Panc1 (cell line): ENCODE results near the gene TFE3. TPM values are rescaled to one million over a fixed set of nuclear protein-coding genes. Genes with fewer than 3 reads are reported as not detected.

Source experiments
- ATAC-seq: fragments of 200-7000 bp; cut with Tn5 transposase; 2 replicates; pipeline ENCODE4 v1.9.1; 2020; ENCODE audit warnings: mild to moderate bottlenecking, moderate library complexity
- BruUV-seq: library from RNA; stranded (reverse); fragments of 400-500 nt; replicated peaks from 2 replicates; lab custom pipeline; 2021; lab: Mats Ljungman, UMichigan
- CTCF ChIA-PET: fragments of 300-600 bp; sonication (Branson Sonifier 250); formaldehyde crosslinking; loops from one replicate; lab custom pipeline; 2022; ENCODE audit warnings: antibody characterized with exemption; lab: Charles Lee
- POLR2A ChIA-PET: fragments of 300-600 bp; sonication (Branson Sonifier 250); formaldehyde crosslinking; loops from one replicate; lab custom pipeline; 2022; ENCODE audit warnings: antibody characterized with exemption; lab: Charles Lee
- DNase-seq: peaks from one replicate; pipeline ENCODE4 v3.0.0-alpha.2; 2010; ENCODE audit warnings: low read depth, low spot score
- H3K27ac ChIP-seq: 2 replicates; pipeline ENCODE4 v1.5.1; 2011; ENCODE audit warnings: mild to moderate bottlenecking, low read length, inconsistent platforms
- H3K27me3 ChIP-seq: fragments of 200-500 bp; sonication (Bioruptor generic); 2 replicates; pipeline ENCODE4 v1.6.0; 2014; ENCODE audit warnings: low read length, inconsistent platforms; ENCODE audit not compliant: control insufficient read depth, insufficient read depth
- H3K36me3 ChIP-seq: fragments of 200-500 bp; sonication (Bioruptor generic); 2 replicates; pipeline ENCODE4 v1.5.1; 2014; ENCODE audit warnings: inconsistent platforms, mild to moderate bottlenecking, low read length, moderate library complexity; ENCODE audit not compliant: control insufficient read depth, insufficient read depth
- H3K4me1 ChIP-seq: 2 replicates; pipeline ENCODE4 v1.5.1; 2011; ENCODE audit warnings: inconsistent platforms, mild to moderate bottlenecking, low read length, moderate library complexity; ENCODE audit not compliant: control insufficient read depth, insufficient read depth
- H3K4me3 ChIP-seq, 2 experiments: 2 replicates each; pipeline ENCODE4 v1.5.1; 2011 to 2012; ENCODE audit warnings: low read depth in 2 of 2, low read length in 2 of 2, mild to moderate bottlenecking in 2 of 2, inconsistent platforms in 1 of 2, moderate library complexity in 1 of 2
- H3K9me3 ChIP-seq: fragments of 200-500 bp; sonication (Bioruptor generic); 2 replicates; pipeline ENCODE4 v1.5.1; 2014; ENCODE audit warnings: low read depth, mild to moderate bottlenecking, inconsistent platforms, low read length, moderate library complexity; ENCODE audit not compliant: control insufficient read depth, insufficient read depth
- POLR2AphosphoS5 ChIP-seq: IDR thresholded peaks from 2 replicates; pipeline ENCODE4 v1.6.1; 2012; ENCODE audit warnings: mild to moderate bottlenecking, low read depth, low read length, moderate library complexity
- SIN3A ChIP-seq: IDR thresholded peaks from 2 replicates; pipeline ENCODE4 v1.6.1; 2012; ENCODE audit warnings: low read depth, mild to moderate bottlenecking, low read length, moderate library complexity, borderline replicate concordance; ENCODE audit not compliant: insufficient read depth
- TCF7L2 ChIP-seq: IDR thresholded peaks from 2 replicates; pipeline ENCODE4 v1.6.1; 2011; ENCODE audit warnings: mild to moderate bottlenecking, low read depth, low read length, inconsistent platforms
- in situ Hi-C: cut with HindIII; loops from 2 replicates; pipeline ENCODE4 v1.10.0; 2016; ENCODE audit warnings: low sequenced_read_pairs, low pct_unique_long_range_greater_than_20kb
- intact Hi-C: fragments of 100-400 bp; cut with micrococcal nuclease; formaldehyde crosslinking; loops from one replicate; pipeline ENCODE4 v1.10.0; 2022; ENCODE audit not compliant: unreplicated experiment
- total RNA-seq: library from RNA; stranded (reverse); gene quantifications from one replicate; pipeline ENCODE4 v1.2.1, GENCODE V29; 2021; ENCODE audit not compliant: unreplicated experiment
- TF ChIP-seq, protein P1 (sequence below): fragments of 450-650 bp; IDR thresholded peaks from 2 replicates; pipeline ENCODE4 v1.5.1; 2017; ENCODE audit warnings: mild to moderate bottlenecking
- TF ChIP-seq, protein P2 (sequence below), 2 experiments: IDR thresholded peaks; 2 replicates each; pipeline ENCODE4 v1.6.1; 2011 to 2012; ENCODE audit warnings: low read depth in 2 of 2, control low read depth in 1 of 2, low read length in 1 of 2, mild to moderate bottlenecking in 1 of 2, moderate library complexity in 1 of 2; ENCODE audit not compliant: insufficient read depth in 1 of 2

Gene TFE3
- total RNA-seq, 1 experiment from 2014 or later: 45.9 TPM

DNA sequence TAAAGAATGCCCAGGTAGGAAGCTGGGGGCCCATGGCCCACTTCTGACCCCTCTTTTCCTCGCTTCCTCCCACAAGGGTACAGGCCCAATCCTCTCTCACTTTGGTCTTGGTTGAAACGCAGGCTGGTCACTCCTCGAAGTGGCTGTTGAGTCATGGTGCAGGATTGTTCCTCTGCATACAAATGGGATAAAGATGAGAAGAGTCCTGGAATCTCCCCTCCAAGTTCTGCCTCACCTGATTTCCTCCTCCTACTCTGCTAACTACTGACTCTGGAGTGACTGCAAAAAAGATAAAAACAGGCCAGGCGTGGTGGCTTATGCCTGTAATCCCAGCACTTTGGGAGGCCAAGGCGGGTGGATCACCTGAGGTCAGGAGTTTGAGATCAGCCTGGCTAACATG lies 34.8 kb upstream of the TFE3 start:
- Histone ChIP-seq H3K27ac (no peak overlapping the region), H3K4me3 (no peak overlapping the region), H3K27me3 (no peaks in the 10 kb centered on the region), H3K4me1 (no peaks in the 10 kb centered on the region; the same call in 1 of the 2 replicates), H3K9me3 (no peaks in the 10 kb centered on the region), H3K36me3 (no peaks in the 10 kb centered on the region)
- ATAC-seq (no peak), DNase-seq (no peak)
- in situ Hi-C loops (no loop called here), intact Hi-C loops (no loop called here)
- CTCF ChIA-PET: no interaction called here
- TF ChIP-seq, protein P1, sequence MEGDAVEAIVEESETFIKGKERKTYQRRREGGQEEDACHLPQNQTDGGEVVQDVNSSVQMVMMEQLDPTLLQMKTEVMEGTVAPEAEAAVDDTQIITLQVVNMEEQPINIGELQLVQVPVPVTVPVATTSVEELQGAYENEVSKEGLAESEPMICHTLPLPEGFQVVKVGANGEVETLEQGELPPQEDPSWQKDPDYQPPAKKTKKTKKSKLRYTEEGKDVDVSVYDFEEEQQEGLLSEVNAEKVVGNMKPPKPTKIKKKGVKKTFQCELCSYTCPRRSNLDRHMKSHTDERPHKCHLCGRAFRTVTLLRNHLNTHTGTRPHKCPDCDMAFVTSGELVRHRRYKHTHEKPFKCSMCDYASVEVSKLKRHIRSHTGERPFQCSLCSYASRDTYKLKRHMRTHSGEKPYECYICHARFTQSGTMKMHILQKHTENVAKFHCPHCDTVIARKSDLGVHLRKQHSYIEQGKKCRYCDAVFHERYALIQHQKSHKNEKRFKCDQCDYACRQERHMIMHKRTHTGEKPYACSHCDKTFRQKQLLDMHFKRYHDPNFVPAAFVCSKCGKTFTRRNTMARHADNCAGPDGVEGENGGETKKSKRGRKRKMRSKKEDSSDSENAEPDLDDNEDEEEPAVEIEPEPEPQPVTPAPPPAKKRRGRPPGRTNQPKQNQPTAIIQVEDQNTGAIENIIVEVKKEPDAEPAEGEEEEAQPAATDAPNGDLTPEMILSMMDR: no peak
- TF ChIP-seq, protein P2, sequence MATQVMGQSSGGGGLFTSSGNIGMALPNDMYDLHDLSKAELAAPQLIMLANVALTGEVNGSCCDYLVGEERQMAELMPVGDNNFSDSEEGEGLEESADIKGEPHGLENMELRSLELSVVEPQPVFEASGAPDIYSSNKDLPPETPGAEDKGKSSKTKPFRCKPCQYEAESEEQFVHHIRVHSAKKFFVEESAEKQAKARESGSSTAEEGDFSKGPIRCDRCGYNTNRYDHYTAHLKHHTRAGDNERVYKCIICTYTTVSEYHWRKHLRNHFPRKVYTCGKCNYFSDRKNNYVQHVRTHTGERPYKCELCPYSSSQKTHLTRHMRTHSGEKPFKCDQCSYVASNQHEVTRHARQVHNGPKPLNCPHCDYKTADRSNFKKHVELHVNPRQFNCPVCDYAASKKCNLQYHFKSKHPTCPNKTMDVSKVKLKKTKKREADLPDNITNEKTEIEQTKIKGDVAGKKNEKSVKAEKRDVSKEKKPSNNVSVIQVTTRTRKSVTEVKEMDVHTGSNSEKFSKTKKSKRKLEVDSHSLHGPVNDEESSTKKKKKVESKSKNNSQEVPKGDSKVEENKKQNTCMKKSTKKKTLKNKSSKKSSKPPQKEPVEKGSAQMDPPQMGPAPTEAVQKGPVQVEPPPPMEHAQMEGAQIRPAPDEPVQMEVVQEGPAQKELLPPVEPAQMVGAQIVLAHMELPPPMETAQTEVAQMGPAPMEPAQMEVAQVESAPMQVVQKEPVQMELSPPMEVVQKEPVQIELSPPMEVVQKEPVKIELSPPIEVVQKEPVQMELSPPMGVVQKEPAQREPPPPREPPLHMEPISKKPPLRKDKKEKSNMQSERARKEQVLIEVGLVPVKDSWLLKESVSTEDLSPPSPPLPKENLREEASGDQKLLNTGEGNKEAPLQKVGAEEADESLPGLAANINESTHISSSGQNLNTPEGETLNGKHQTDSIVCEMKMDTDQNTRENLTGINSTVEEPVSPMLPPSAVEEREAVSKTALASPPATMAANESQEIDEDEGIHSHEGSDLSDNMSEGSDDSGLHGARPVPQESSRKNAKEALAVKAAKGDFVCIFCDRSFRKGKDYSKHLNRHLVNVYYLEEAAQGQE (IDR thresholded peaks at IDR 0.05; ENCODE audit: insufficient read depth in 1 of 2, low read depth in 2 of 2, low read length in 1 of 2): no peak
- TF ChIP-seq POLR2AphosphoS5 (no peak), SIN3A (no peak)
- BruUV-seq: no TSS peak
- POLR2A ChIA-PET: no interaction called here

GRCh38 chrX:49075347-49075746 lies 32.2 kb upstream of the TFE3 start:
- Histone ChIP-seq H3K36me3 (no peaks in the 10 kb centered on the region), H3K27ac (no peak overlapping the region), H3K4me1 (no peaks in the 10 kb centered on the region; the same call in 1 of the 2 replicates), H3K4me3 (no peak overlapping the region), H3K9me3 (no peaks in the 10 kb centered on the region), H3K27me3 (no peaks in the 10 kb centered on the region)
- CTCF ChIA-PET: interaction anchor here (1.1 kb wide), 1 partner anchor 88 kb away, joined by 3 read pairs; no protein-coding TSS in a partner anchor
- intact Hi-C loops (no loop called here), in situ Hi-C loops (no loop called here)
- BruUV-seq: no TSS peak
- DNase-seq: no peak
- POLR2A ChIA-PET: no interaction called here
- no peak for ATAC-seq
- no peak for TF ChIP-seq SIN3A
- TF ChIP-seq TCF7L2: no peak
- TF ChIP-seq, protein P1: no peak
- TF ChIP-seq, protein P2 (IDR thresholded peaks at IDR 0.05; ENCODE audit: insufficient read depth in 1 of 2, low read depth in 2 of 2, low read length in 1 of 2): no peak
- TF ChIP-seq POLR2AphosphoS5: no peak
